Measurements from ENCODE around the gene C11orf16. TPM values are rescaled to one million over a fixed set of nuclear protein-coding genes. Genes with fewer than 3 reads are reported as not detected.

The C11orf16 gene
- total and polyA plus RNA-seq, 2 of the 8 experiments (the other 6 are each of a cell fraction or from before 2014, with no cell fraction given), result 0.08 TPM; not detected in 1

GRCh38 chr11:8933931-8934330, 1.2 kb upstream of the C11orf16 start (continued):
- TF ChIP-seq, protein P1, sequence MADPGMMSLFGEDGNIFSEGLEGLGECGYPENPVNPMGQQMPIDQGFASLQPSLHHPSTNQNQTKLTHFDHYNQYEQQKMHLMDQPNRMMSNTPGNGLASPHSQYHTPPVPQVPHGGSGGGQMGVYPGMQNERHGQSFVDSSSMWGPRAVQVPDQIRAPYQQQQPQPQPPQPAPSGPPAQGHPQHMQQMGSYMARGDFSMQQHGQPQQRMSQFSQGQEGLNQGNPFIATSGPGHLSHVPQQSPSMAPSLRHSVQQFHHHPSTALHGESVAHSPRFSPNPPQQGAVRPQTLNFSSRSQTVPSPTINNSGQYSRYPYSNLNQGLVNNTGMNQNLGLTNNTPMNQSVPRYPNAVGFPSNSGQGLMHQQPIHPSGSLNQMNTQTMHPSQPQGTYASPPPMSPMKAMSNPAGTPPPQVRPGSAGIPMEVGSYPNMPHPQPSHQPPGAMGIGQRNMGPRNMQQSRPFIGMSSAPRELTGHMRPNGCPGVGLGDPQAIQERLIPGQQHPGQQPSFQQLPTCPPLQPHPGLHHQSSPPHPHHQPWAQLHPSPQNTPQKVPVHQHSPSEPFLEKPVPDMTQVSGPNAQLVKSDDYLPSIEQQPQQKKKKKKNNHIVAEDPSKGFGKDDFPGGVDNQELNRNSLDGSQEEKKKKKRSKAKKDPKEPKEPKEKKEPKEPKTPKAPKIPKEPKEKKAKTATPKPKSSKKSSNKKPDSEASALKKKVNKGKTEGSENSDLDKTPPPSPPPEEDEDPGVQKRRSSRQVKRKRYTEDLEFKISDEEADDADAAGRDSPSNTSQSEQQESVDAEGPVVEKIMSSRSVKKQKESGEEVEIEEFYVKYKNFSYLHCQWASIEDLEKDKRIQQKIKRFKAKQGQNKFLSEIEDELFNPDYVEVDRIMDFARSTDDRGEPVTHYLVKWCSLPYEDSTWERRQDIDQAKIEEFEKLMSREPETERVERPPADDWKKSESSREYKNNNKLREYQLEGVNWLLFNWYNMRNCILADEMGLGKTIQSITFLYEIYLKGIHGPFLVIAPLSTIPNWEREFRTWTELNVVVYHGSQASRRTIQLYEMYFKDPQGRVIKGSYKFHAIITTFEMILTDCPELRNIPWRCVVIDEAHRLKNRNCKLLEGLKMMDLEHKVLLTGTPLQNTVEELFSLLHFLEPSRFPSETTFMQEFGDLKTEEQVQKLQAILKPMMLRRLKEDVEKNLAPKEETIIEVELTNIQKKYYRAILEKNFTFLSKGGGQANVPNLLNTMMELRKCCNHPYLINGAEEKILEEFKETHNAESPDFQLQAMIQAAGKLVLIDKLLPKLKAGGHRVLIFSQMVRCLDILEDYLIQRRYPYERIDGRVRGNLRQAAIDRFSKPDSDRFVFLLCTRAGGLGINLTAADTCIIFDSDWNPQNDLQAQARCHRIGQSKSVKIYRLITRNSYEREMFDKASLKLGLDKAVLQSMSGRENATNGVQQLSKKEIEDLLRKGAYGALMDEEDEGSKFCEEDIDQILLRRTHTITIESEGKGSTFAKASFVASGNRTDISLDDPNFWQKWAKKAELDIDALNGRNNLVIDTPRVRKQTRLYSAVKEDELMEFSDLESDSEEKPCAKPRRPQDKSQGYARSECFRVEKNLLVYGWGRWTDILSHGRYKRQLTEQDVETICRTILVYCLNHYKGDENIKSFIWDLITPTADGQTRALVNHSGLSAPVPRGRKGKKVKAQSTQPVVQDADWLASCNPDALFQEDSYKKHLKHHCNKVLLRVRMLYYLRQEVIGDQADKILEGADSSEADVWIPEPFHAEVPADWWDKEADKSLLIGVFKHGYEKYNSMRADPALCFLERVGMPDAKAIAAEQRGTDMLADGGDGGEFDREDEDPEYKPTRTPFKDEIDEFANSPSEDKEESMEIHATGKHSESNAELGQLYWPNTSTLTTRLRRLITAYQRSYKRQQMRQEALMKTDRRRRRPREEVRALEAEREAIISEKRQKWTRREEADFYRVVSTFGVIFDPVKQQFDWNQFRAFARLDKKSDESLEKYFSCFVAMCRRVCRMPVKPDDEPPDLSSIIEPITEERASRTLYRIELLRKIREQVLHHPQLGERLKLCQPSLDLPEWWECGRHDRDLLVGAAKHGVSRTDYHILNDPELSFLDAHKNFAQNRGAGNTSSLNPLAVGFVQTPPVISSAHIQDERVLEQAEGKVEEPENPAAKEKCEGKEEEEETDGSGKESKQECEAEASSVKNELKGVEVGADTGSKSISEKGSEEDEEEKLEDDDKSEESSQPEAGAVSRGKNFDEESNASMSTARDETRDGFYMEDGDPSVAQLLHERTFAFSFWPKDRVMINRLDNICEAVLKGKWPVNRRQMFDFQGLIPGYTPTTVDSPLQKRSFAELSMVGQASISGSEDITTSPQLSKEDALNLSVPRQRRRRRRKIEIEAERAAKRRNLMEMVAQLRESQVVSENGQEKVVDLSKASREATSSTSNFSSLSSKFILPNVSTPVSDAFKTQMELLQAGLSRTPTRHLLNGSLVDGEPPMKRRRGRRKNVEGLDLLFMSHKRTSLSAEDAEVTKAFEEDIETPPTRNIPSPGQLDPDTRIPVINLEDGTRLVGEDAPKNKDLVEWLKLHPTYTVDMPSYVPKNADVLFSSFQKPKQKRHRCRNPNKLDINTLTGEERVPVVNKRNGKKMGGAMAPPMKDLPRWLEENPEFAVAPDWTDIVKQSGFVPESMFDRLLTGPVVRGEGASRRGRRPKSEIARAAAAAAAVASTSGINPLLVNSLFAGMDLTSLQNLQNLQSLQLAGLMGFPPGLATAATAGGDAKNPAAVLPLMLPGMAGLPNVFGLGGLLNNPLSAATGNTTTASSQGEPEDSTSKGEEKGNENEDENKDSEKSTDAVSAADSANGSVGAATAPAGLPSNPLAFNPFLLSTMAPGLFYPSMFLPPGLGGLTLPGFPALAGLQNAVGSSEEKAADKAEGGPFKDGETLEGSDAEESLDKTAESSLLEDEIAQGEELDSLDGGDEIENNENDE (IDR thresholded peaks at IDR 0.05; ENCODE audit: insufficient replicate concordance, low read length), result no peak
- no peak for TF ChIP-seq SRF (IDR thresholded peaks at IDR 0.05; ENCODE audit: low read depth, low read length)
- TF ChIP-seq CTCF (IDR thresholded peaks at IDR 0.05; ENCODE audit: control extremely low read depth in 1 of 3, insufficient read depth in 1 of 3, low read depth in 1 of 3, low read length in 3 of 3), result peak; percentile 52 to 69 (median 61)
- no peak for TF ChIP-seq JUND (IDR thresholded peaks at IDR 0.05; ENCODE audit: low read length)
- no peak for TF ChIP-seq GABPA (IDR thresholded peaks at IDR 0.05; ENCODE audit: borderline replicate concordance, insufficient read depth, low read length)
- TF ChIP-seq SP2 (IDR thresholded peaks at IDR 0.05; ENCODE audit: low read length), result no peak
- no peak for TF ChIP-seq RNF2 (IDR thresholded peaks at IDR 0.05; ENCODE audit: borderline replicate concordance, low read depth, low read length, missing control alignments, poor library complexity, severe bottlenecking)
- TF ChIP-seq CHD1 (IDR thresholded peaks at IDR 0.05; ENCODE audit: low read depth, low read length), result no peak
- no peak for TF ChIP-seq KDM4A (IDR thresholded peaks at IDR 0.05; ENCODE audit: low read depth, low read length, severe bottlenecking)
